ENCODE data around the gene VAMP5. TPM values are rescaled to one million over a fixed set of nuclear protein-coding genes. Genes with fewer than 3 reads are reported as not detected.
A peak's percentile ranks its signal among the peaks of the same experiment; 100 is the strongest.

VAMP5 gene
- total and polyA plus RNA-seq, 2 of the 8 experiments (the other 6 are each of a cell fraction or from before 2014, with no cell fraction given): 4.7 to 14.2 TPM

DNA sequence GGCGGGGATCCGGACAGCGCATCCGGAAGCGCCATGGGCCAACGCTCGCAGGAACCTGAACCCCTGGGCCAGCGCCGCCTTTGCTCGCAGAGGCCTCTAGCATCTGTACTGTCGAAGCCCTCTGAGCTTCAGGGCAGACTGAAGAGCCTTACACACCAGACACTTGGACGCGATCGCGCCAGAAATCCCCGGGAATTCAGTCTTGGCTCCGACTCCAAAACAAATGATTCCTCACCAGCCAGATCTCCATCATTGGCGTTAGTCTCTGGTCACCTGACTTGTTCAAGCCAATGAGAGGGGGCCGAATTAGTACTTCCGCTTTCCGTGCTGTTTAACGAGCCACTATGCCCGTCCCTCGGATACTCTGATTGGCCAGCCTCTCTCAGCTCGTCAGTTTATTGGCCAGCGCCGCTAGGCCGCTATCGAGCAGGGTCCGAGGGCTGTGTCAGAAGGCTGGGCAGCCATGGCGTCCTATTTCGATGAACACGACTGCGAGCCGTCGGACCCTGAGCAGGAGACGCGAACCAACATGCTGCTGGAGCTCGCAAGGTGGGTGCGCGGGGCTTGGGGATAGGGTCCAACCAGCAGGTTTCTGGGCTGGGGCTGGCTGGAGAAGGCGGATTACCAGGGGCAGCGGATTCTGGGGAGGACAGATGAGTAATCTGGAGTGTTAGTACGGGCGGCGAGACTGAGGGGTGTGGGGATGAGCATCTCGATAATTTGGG is 11.2 kb downstream of the VAMP5 start, which contains the start of gene RNF181:
TSS of gene RNF181 (plus strand) at position 445 of the 725 bp plus-strand sequence. CDS start at position 464, 19 bp downstream.
- Histone ChIP-seq H4K20me1 (replicated peaks in 1 of 2; ENCODE audit: control insufficient read depth in 1 of 2, insufficient read depth in 2 of 2, low read length in 2 of 2) (peaks cover 2 to 7% of the 10 kb centered on the region in 2 experiments), H3K36me3 (ENCODE audit: control insufficient read depth in 2 of 4, insufficient read depth in 4 of 4, low read length in 3 of 4) (peaks cover 4 to 21% (median 7%) of the 10 kb centered on the region in 4 experiments; a peak in 4 of 8 replicates), H2AFZ (ENCODE audit: low read length) (peak within 1 kb of the TSS; percentile 96; the same call in 1 of the 2 replicates), H2BK5ac (ENCODE audit: low read depth, low read length) (peak within 1 kb of the TSS; percentile 60), H3K9ac (replicated peaks in 1 of 4; ENCODE audit: extremely low read depth in 1 of 4, low read depth in 3 of 4, low read length in 3 of 4) (peak within 1 kb of the TSS; percentile 63 to 94 (median 89)), H3K18ac (ENCODE audit: extremely low read depth, low read length) (peak within 1 kb of the TSS; percentile 85; the same call in 1 of the 2 replicates), H3K4me2 (ENCODE audit: insufficient read depth in 1 of 2, low read depth in 2 of 2, low read length in 2 of 2) (peak within 1 kb of the TSS; percentile 78 to 98), H3K27me3 (replicated peaks in 1 of 4; ENCODE audit: control insufficient read depth in 3 of 4, extremely low read depth in 1 of 4, insufficient read depth in 3 of 4, low read length in 3 of 4) (peaks cover 0 to under 1% (median 0%) of the 10 kb centered on the region in 4 experiments; a peak in 1 of 7 replicates), H4K91ac (replicated peaks; ENCODE audit: insufficient read length, low read length) (peak within 1 kb of the TSS; percentile 68), H3K4me1 (replicated peaks in 1 of 4; ENCODE audit: control insufficient read depth in 3 of 4, insufficient read depth in 4 of 4, low read length in 3 of 4) (peaks cover 0 to 11% (median 3%) of the 10 kb centered on the region in 4 experiments; a peak in 4 of 7 replicates), H3K9me3 (ENCODE audit: insufficient read depth in 2 of 2, low read depth in 1 of 2, low read length in 1 of 2) (no peaks in the 10 kb centered on the region), H3K23me2 (ENCODE audit: low read depth, low read length) (peaks cover 13% of the 10 kb centered on the region), H3K79me1 (ENCODE audit: low read depth, low read length) (peaks cover 2% of the 10 kb centered on the region; the same call in 1 of the 2 replicates), H2BK12ac (ENCODE audit: low read depth, low read length) (no peak within 1 kb of the TSS), H4K5ac (ENCODE audit: insufficient read length, low read depth, low read length) (peak within 1 kb of the TSS; percentile 70), H2BK15ac (ENCODE audit: low read length) (no peak within 1 kb of the TSS), H3K79me2 (ENCODE audit: control insufficient read depth in 1 of 2, insufficient read depth in 2 of 2, low read length in 2 of 2) (peaks cover 0 to 18% of the 10 kb centered on the region in 2 experiments; a peak in 3 of 4 replicates), H3K4me3 (ENCODE audit: extremely low read depth in 1 of 4, insufficient read depth in 2 of 4, low read depth in 3 of 4, low read length in 4 of 4) (peak within 1 kb of the TSS; percentile 77 to 88 (median 84)), H3K14ac (ENCODE audit: insufficient read length) (peak within 1 kb of the TSS; percentile 49), H3K4ac (replicated peaks; ENCODE audit: insufficient read length, low read depth, low read length) (peak within 1 kb of the TSS; percentile 98), H2BK20ac (ENCODE audit: low read length) (no peak within 1 kb of the TSS), H4K8ac (ENCODE audit: extremely low read depth, insufficient read depth, low read length) (peak within 1 kb of the TSS; percentile 93; the same call in 1 of the 2 replicates), H3K27ac (ENCODE audit: low read depth, low read length) (peak within 1 kb of the TSS; percentile 83), H3K56ac (replicated peaks; ENCODE audit: insufficient read length, low read depth, low read length) (peak within 1 kb of the TSS; percentile 97), H3K23ac (ENCODE audit: insufficient read length) (no peak within 1 kb of the TSS), H2AK5ac (ENCODE audit: low read depth, low read length) (no peak within 1 kb of the TSS), H2BK120ac (replicated peaks; ENCODE audit: low read depth, low read length) (peak within 1 kb of the TSS; percentile 29)
- FAIRE-seq (peak; percentile 97), DNase-seq (ENCODE audit: low read depth in 1 of 2, low spot score in 2 of 2) (peak; percentile 85 to 91)
- WGBS, 2 experiments (ENCODE audit: extremely low coverage in 1 of 2, insufficient coverage in 1 of 2, insufficient read length in 1 of 2, insufficient replicate concordance in 2 of 2, low coverage in 1 of 2, low lambda C conversion rate in 2 of 2, missing lambda C conversion rate in 1 of 2): 1% methylated on average over 47 of the region's 47 CpGs; no CpG with 5 or more reads in 1 of the 2 experiments
- CTCF ChIA-PET (ENCODE audit: partially characterized antibody): interaction anchor here (0.6 to 2.5 kb wide), 6 partner anchors 9 to 274 kb away, joined by 3 to 6 read pairs (median 4); no protein-coding TSS in a partner anchor
- POLR2A ChIA-PET (ENCODE audit: partially characterized antibody): interaction anchor here (0.9 to 3.8 kb wide), 15 partner anchors 10 to 241 kb away, joined by 3 to 39 read pairs (median 7); partner anchors contain the start of genes C2orf68, ELMOD3, MAT2A and RETSAT
- TF ChIP-seq KDM5A (IDR thresholded peaks at IDR 0.05; ENCODE audit: low read length) (no peak; the same call in 1 of the 2 replicates), YY1 (IDR thresholded peaks at IDR 0.05; ENCODE audit: low read depth, low read length) (peak; percentile 90), HDAC6 (IDR thresholded peaks at IDR 0.05; ENCODE audit: low read depth, low read length) (no peak), SP1 (IDR thresholded peaks at IDR 0.05; ENCODE audit: low read depth, low read length) (peak; percentile 92), SIN3A (conservative IDR thresholded peaks at IDR 0.05 in 1 of 2, IDR thresholded peaks at IDR 0.05 in 1 of 2; ENCODE audit: low read depth in 1 of 2, low read length in 2 of 2) (peak in 1 of 2 experiments; percentile 86; a peak in 2 of 4 replicates), HDAC2 (IDR thresholded peaks at IDR 0.05; ENCODE audit: borderline replicate concordance in 1 of 2, low read depth in 2 of 2, low read length in 2 of 2) (0 out of 4 replicates have a peak, but pooled peaks have one; percentile 33 to 68), EP300 (IDR thresholded peaks at IDR 0.05; ENCODE audit: borderline replicate concordance in 1 of 2, low read depth in 2 of 2, low read length in 2 of 2) (no peak)
- TF ChIP-seq, protein P1, sequence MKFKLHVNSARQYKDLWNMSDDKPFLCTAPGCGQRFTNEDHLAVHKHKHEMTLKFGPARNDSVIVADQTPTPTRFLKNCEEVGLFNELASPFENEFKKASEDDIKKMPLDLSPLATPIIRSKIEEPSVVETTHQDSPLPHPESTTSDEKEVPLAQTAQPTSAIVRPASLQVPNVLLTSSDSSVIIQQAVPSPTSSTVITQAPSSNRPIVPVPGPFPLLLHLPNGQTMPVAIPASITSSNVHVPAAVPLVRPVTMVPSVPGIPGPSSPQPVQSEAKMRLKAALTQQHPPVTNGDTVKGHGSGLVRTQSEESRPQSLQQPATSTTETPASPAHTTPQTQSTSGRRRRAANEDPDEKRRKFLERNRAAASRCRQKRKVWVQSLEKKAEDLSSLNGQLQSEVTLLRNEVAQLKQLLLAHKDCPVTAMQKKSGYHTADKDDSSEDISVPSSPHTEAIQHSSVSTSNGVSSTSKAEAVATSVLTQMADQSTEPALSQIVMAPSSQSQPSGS (IDR thresholded peaks at IDR 0.05; ENCODE audit: low read length): no peak

Data from H1 (cell line).